ENCODE data around the gene HAAO. TPM values are rescaled to one million over a fixed set of nuclear protein-coding genes. Genes with fewer than 3 reads are reported as not detected.

HAAO gene
- total RNA-seq, 1 donor from 2014 or later, result not detected

DNA sequence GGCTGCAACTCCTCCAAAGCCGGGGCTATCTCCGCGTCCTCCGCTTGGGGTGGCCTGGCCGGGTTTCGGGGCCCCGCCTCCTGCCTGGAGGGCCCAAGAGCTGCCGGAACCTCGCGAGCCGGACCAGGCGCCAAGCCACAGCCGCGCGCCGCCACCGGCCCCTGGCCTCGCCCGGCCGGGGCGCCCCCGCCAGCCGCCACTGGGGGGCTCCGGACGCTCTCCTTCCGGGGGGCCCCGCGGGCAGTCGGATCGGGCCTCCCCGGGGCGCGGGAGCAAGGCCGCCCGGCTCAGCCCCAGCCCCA lies 17.4 kb upstream of the HAAO start:
- Mint-ChIP-seq H3K9me3 (ENCODE audit: unreplicated experiment) (peaks cover 15% of the 10 kb centered on the region), H3K4me1 (ENCODE audit: low read depth, unreplicated experiment) (peaks cover 12% of the 10 kb centered on the region), H3K27me3 (ENCODE audit: unreplicated experiment) (peaks cover 10% of the 10 kb centered on the region), H3K36me3 (ENCODE audit: unreplicated experiment) (no peaks in the 10 kb centered on the region), H3K27ac (ENCODE audit: unreplicated experiment) (peak overlapping the region; percentile 85), H3K4me3 (ENCODE audit: unreplicated experiment) (peak overlapping the region; percentile 85)
- peak; percentile 76 for DNase-seq
- TF ChIP-seq CTCF (IDR thresholded peaks at IDR 0.05; ENCODE audit: partially characterized antibody, unreplicated experiment), result peak; percentile 62

GRCh38 chr2:42809131-42809818 lies 16.9 kb upstream of the HAAO start:
- Mint-ChIP-seq H3K4me3 (ENCODE audit: unreplicated experiment) (peak overlapping the region; percentile 85), H3K27me3 (ENCODE audit: unreplicated experiment) (peaks cover 10% of the 10 kb centered on the region), H3K9me3 (ENCODE audit: unreplicated experiment) (peaks cover 15% of the 10 kb centered on the region), H3K36me3 (ENCODE audit: unreplicated experiment) (no peaks in the 10 kb centered on the region), H3K27ac (ENCODE audit: unreplicated experiment) (peak overlapping the region; percentile 91), H3K4me1 (ENCODE audit: low read depth, unreplicated experiment) (peaks cover 12% of the 10 kb centered on the region)
- DNase-seq, result no peak
- TF ChIP-seq CTCF (IDR thresholded peaks at IDR 0.05; ENCODE audit: partially characterized antibody, unreplicated experiment), result no peak

- no peak for TF ChIP-seq CTCF (IDR thresholded peaks at IDR 0.05; ENCODE audit: partially characterized antibody, unreplicated experiment)
- H3K36me3 Mint-ChIP-seq (ENCODE audit: unreplicated experiment), result no peaks in the 10 kb centered on the region
- no peak for DNase-seq
- peak overlapping the region; percentile 22 for H3K27ac Mint-ChIP-seq (ENCODE audit: unreplicated experiment)
- H3K4me1 Mint-ChIP-seq (ENCODE audit: low read depth, unreplicated experiment), result peaks cover 12% of the 10 kb centered on the region
- H3K4me3 Mint-ChIP-seq (ENCODE audit: unreplicated experiment), result peak overlapping the region; percentile 30
- H3K27me3 Mint-ChIP-seq (ENCODE audit: unreplicated experiment), result peaks cover 10% of the 10 kb centered on the region
- H3K9me3 Mint-ChIP-seq (ENCODE audit: unreplicated experiment), result peaks cover 15% of the 10 kb centered on the region
These were observed 15.9 kb upstream of the HAAO start for GRCh38 chr2:42808301-42808700.

DNA sequence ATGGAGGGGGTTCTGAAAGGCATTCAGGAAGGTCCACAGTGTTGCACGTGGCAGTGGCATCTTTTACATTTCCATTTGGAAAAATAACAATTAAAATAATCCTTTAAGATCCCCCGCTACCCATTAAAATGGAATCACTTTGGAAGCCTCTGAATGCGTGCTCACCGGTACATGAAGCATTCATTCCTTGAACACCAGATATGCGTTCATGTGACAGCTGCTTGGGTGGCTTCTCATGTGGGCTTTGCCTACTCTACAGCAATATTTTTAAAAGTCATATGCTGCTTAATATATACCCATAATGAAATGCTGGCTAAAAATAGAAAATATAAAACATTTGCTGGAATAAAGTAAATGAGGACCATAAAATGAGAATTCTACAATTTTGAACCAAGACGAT lies 14.4 kb upstream of the HAAO start:
- H3K4me1 Mint-ChIP-seq (ENCODE audit: low read depth, unreplicated experiment), result peaks cover 12% of the 10 kb centered on the region
- no peak for DNase-seq
- H3K27ac Mint-ChIP-seq (ENCODE audit: unreplicated experiment), result no peak overlapping the region
- TF ChIP-seq CTCF (IDR thresholded peaks at IDR 0.05; ENCODE audit: partially characterized antibody, unreplicated experiment), result no peak
- H3K9me3 Mint-ChIP-seq (ENCODE audit: unreplicated experiment), result peaks cover 15% of the 10 kb centered on the region
- no peaks in the 10 kb centered on the region for H3K36me3 Mint-ChIP-seq (ENCODE audit: unreplicated experiment)
- peaks cover 10% of the 10 kb centered on the region for H3K27me3 Mint-ChIP-seq (ENCODE audit: unreplicated experiment)
- no peak overlapping the region for H3K4me3 Mint-ChIP-seq (ENCODE audit: unreplicated experiment)

DNA sequence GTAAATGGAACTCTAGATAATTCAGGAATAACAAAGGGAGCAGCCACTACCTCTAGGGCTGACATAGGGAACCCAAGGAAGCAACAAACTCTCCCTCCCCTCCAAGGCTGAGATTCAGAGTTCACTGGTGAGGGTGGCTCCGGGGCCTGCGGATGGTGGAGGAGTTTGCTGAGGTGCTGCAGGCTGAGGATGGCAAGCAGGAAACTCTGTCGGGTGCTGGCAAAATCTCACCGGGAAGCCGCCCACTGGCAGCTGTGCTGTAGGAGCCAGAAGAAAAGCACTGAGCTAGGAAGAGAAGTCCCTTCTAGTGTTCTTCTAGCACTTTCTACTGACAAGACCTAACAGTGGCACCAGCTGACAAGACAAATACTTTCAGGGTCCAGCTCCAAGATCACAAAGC lies 12.5 kb upstream of the HAAO start:
- Mint-ChIP-seq H3K27me3 (ENCODE audit: unreplicated experiment) (peaks cover 7% of the 10 kb centered on the region), H3K36me3 (ENCODE audit: unreplicated experiment) (peaks cover 1% of the 10 kb centered on the region), H3K4me3 (ENCODE audit: unreplicated experiment) (no peak overlapping the region), H3K4me1 (ENCODE audit: low read depth, unreplicated experiment) (peaks cover 10% of the 10 kb centered on the region), H3K27ac (ENCODE audit: unreplicated experiment) (no peak overlapping the region), H3K9me3 (ENCODE audit: unreplicated experiment) (peaks cover 11% of the 10 kb centered on the region)
- TF ChIP-seq CTCF (IDR thresholded peaks at IDR 0.05; ENCODE audit: partially characterized antibody, unreplicated experiment), result no peak
- DNase-seq, result no peak

Data from glutamatergic neuron (in vitro differentiated cells).